Measurements from ENCODE around the gene CDK17.

DNA sequence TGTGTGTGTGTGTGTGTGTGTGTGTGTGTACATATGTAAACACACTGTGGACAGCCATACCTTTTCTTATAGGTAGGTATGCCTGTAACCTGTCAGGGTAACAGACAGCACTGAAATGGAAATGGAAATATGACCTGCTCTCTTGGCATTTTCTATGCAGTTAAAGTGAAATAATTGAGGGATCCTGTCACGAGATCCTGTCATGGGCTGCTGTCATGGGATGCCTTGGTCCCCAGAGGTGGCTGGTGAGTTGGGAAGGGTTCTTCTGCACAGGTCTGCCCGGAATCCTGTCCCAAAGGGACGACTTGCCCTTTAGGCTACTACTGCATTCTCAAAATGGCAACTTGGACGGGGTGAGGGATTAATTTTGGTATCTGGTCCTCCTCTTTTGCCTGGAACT, 158.8 kb downstream of the CDK17 start:
- TF ChIP-seq, protein P1, sequence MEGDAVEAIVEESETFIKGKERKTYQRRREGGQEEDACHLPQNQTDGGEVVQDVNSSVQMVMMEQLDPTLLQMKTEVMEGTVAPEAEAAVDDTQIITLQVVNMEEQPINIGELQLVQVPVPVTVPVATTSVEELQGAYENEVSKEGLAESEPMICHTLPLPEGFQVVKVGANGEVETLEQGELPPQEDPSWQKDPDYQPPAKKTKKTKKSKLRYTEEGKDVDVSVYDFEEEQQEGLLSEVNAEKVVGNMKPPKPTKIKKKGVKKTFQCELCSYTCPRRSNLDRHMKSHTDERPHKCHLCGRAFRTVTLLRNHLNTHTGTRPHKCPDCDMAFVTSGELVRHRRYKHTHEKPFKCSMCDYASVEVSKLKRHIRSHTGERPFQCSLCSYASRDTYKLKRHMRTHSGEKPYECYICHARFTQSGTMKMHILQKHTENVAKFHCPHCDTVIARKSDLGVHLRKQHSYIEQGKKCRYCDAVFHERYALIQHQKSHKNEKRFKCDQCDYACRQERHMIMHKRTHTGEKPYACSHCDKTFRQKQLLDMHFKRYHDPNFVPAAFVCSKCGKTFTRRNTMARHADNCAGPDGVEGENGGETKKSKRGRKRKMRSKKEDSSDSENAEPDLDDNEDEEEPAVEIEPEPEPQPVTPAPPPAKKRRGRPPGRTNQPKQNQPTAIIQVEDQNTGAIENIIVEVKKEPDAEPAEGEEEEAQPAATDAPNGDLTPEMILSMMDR (IDR thresholded peaks at IDR 0.05 in 8 of 11, conservative IDR thresholded peaks at IDR 0.05 in 3 of 11): no peak
- no peak for TF ChIP-seq POLR2A (IDR thresholded peaks at IDR 0.05)
